ENCODE results near the gene RAB30. TPM values are rescaled to one million over a fixed set of nuclear protein-coding genes. Genes with fewer than 3 reads are reported as not detected.

The RAB30 gene
- total and polyA plus RNA-seq, 9 donors, result 7.3 to 15.0 (median 11.3) TPM

DNA sequence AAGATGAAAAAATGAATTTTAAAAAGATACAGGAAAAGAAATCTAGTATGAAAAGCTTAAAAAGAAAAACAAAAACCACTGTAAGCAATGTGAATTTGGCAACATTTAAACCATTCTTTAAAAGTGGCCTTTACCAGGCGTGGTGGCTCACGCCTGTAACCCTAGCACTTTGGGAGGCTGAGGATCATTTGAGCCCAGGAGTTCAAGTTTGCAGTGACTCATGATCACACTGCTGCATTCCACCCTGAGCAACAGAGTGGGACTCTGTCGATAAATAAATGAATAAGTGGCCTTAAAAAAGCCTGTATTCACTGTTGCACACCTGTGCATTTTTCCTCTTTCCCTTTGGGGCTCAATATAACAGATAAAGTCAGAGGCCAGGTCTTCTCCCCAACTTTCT, 69.2 kb downstream of the RAB30 start:
- Histone ChIP-seq H3K27ac (ENCODE audit: low read length) (no peak overlapping the region), H3K36me3 (ENCODE audit: control insufficient read depth, insufficient read depth, low read length) (no peaks in the 10 kb centered on the region), H3K9me3 (replicated peaks; ENCODE audit: control insufficient read depth, low read depth, low read length) (no peaks in the 10 kb centered on the region), H3K4me3 (ENCODE audit: low read length) (no peak overlapping the region), H3K4me1 (ENCODE audit: control insufficient read depth, insufficient read depth, low read length) (peaks cover 4% of the 10 kb centered on the region), H3K27me3 (ENCODE audit: control insufficient read depth, insufficient read depth, low read length) (no peaks in the 10 kb centered on the region)
- DNase-seq, result no peak
- 94% methylated on average over 2 of the region's 3 CpGs for WGBS (ENCODE audit: insufficient coverage)

DNA sequence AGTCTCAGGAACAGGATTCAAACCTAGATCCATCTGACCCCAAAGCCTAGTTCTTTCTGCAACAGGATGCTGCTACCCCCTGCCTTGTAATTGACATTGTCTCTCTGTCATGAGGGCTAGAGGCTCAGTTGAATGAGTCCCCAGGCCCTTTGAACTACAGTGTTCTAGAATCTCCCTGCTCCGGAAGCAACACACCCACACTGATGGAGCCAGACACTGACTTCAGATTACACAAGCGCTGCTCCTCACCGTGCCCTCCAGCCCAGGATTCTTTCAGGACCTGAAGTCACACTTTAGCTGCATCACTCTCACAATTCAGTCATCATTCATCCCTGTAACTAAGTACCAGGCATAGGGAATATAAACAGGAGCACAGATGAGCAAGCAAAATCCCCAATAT, 69.6 kb downstream of the RAB30 start:
- Histone ChIP-seq H3K27me3 (ENCODE audit: control insufficient read depth, insufficient read depth, low read length) (no peaks in the 10 kb centered on the region), H3K36me3 (ENCODE audit: control insufficient read depth, insufficient read depth, low read length) (no peaks in the 10 kb centered on the region), H3K9me3 (replicated peaks; ENCODE audit: control insufficient read depth, low read depth, low read length) (no peaks in the 10 kb centered on the region), H3K27ac (ENCODE audit: low read length) (no peak overlapping the region), H3K4me3 (ENCODE audit: low read length) (no peak overlapping the region), H3K4me1 (ENCODE audit: control insufficient read depth, insufficient read depth, low read length) (peaks cover 1% of the 10 kb centered on the region)
- DNase-seq, result no peak
- 69% methylated on average over 3 of the region's 3 CpGs for WGBS (ENCODE audit: insufficient coverage)

GRCh38 chr11:83000381-83000780, 71.3 kb downstream of the RAB30 start:
- peaks cover 2% of the 10 kb centered on the region for H3K36me3 ChIP-seq (ENCODE audit: control insufficient read depth, insufficient read depth, low read length)
- peaks cover 3% of the 10 kb centered on the region for H3K4me1 ChIP-seq (ENCODE audit: control insufficient read depth, insufficient read depth, low read length)
- WGBS (ENCODE audit: insufficient coverage), result 100% methylated on average over 2 of the region's 6 CpGs

DNA sequence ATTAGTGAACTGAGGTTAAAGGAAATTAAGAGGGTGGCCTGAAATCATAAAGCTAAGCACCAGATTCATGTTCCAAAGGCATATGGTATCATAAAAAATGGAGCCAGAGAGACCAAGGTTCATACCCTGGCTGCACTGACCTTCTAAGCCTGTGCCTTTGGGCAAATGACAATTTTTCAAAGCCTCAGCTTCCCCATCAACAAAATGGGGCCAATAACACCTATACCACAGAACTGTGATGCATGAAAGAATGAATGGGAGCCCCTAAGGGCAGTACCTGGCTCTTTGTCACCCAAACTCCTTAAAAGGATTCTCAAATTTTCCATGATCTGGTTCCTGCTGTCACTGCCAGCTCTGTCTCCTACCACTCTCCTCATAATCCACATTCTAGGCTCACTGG, 72.5 kb downstream of the RAB30 start:
- H3K27ac ChIP-seq (ENCODE audit: low read length), result no peak overlapping the region
- H3K9me3 ChIP-seq (replicated peaks; ENCODE audit: control insufficient read depth, low read depth, low read length), result no peaks in the 10 kb centered on the region
- no peaks in the 10 kb centered on the region for H3K27me3 ChIP-seq (ENCODE audit: control insufficient read depth, insufficient read depth, low read length)
- peaks cover 2% of the 10 kb centered on the region for H3K36me3 ChIP-seq (ENCODE audit: control insufficient read depth, insufficient read depth, low read length)
- H3K4me3 ChIP-seq (ENCODE audit: low read length), result no peak overlapping the region
- H3K4me1 ChIP-seq (ENCODE audit: control insufficient read depth, insufficient read depth, low read length), result peaks cover 6% of the 10 kb centered on the region
- DNase-seq, result no peak

More at GRCh38 chr11:83000381-83000780, 71.3 kb downstream of the RAB30 start:
- H3K27ac ChIP-seq (ENCODE audit: low read length), result no peak overlapping the region
- no peaks in the 10 kb centered on the region for H3K27me3 ChIP-seq (ENCODE audit: control insufficient read depth, insufficient read depth, low read length)
- no peak for DNase-seq
- no peaks in the 10 kb centered on the region for H3K9me3 ChIP-seq (replicated peaks; ENCODE audit: control insufficient read depth, low read depth, low read length)
- no peak overlapping the region for H3K4me3 ChIP-seq (ENCODE audit: low read length)

DNA sequence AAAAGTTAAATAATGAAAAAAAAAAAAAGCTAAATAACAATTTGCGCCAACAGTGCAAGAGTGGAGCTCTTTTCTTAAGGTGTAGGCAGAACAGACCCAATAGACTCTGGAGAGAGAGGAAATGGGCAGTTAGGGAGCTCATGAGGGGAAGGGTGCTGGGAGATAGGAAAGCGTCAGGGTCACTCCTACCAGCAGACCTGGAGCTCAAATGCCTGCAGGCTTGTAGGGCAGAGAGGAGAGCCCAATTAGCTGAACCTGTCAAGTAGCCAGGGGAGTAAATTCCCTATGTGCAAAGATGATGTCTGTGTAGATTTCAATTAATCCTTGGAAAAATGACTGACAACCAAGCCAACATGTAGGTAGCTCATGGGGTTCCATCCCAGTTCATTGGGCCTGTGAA, 73.0 kb downstream of the RAB30 start:
- no peak overlapping the region for H3K4me3 ChIP-seq (ENCODE audit: low read length)
- H3K9me3 ChIP-seq (replicated peaks; ENCODE audit: control insufficient read depth, low read depth, low read length), result no peaks in the 10 kb centered on the region
- H3K36me3 ChIP-seq (ENCODE audit: control insufficient read depth, insufficient read depth, low read length), result peaks cover 2% of the 10 kb centered on the region
- DNase-seq, result no peak
- 100% methylated on average over 1 of the region's 2 CpGs for WGBS (ENCODE audit: insufficient coverage)
- H3K4me1 ChIP-seq (ENCODE audit: control insufficient read depth, insufficient read depth, low read length), result peaks cover 7% of the 10 kb centered on the region
- H3K27ac ChIP-seq (ENCODE audit: low read length), result no peak overlapping the region
- no peaks in the 10 kb centered on the region for H3K27me3 ChIP-seq (ENCODE audit: control insufficient read depth, insufficient read depth, low read length)

DNA sequence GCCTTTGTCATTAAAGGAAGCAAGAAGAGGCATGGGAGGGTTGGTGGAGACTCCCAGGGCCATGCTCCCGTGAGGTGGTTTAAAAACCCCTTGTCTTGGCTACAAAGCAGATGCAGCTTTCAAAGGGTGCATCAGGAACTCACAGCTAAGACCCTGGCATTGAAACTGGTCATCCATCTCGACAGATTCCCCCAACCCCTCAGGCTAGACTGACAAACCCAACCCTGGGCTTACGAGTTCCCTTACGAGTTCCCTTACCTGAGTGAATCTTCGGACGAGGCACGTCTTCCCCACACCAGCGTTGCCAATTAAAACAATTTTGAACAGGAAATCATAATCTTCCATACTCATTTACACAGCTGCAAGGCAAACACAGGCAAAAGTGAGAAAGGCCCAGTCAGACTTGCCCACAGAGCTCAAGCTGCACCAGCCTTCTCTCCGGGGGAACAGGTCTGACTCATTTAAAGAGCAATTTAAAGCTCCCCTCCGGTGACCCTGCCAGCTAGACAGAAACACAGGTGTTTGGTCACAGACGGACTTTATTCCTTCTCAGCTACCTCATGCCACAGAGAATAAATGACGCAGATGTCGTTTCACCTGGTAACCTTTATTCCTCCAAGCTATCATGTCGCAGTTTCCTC, 74.6 kb downstream of the RAB30 start:
- Histone ChIP-seq H3K4me1 (ENCODE audit: control insufficient read depth, insufficient read depth, low read length) (peaks cover 12% of the 10 kb centered on the region), H3K36me3 (ENCODE audit: control insufficient read depth, insufficient read depth, low read length) (peaks cover 7% of the 10 kb centered on the region), H3K9me3 (replicated peaks; ENCODE audit: control insufficient read depth, low read depth, low read length) (no peaks in the 10 kb centered on the region), H3K27ac (ENCODE audit: low read length) (no peak overlapping the region), H3K27me3 (ENCODE audit: control insufficient read depth, insufficient read depth, low read length) (no peaks in the 10 kb centered on the region), H3K4me3 (ENCODE audit: low read length) (no peak overlapping the region)
- 76% methylated on average over 11 of the region's 14 CpGs for WGBS (ENCODE audit: insufficient coverage)
- DNase-seq, result no peak

DNA sequence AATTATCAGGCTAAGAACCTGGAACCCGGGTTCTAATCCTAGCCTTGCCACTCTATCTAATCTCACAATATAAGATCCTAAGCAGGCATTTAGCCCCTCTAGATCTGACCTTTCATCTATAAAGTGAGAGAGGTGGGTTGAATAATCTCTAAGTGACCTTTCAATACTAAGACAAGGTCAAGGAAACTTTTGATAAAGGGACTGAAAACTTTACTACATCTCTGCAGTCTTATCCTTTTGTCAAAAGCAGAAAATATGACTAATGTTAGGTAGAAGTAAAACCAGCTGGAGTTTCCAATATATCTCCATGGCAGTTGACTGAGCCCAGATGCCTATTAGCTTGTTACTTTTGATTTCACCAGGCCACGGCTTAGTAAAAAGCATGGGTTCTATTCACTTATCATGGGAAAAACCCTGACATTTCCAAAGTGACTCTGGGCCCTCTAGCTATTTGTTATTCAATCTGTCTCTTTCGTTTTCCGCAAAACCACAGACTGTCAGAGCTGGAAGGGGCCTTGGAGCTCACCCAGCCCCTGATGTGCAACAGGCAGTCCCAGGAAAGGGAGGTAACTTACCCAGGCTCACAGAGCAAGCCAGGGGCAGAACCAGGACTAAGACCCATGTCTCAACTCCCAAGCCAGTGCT, 75.8 kb downstream of the RAB30 start:
- WGBS (ENCODE audit: insufficient coverage), result 35% methylated on average over 3 of the region's 4 CpGs
- DNase-seq, result peak; percentile 36
- Histone ChIP-seq H3K9me3 (replicated peaks; ENCODE audit: control insufficient read depth, low read depth, low read length) (no peaks in the 10 kb centered on the region), H3K4me3 (ENCODE audit: low read length) (no peak overlapping the region), H3K36me3 (ENCODE audit: control insufficient read depth, insufficient read depth, low read length) (peaks cover 7% of the 10 kb centered on the region), H3K4me1 (ENCODE audit: control insufficient read depth, insufficient read depth, low read length) (peaks cover 13% of the 10 kb centered on the region), H3K27ac (ENCODE audit: low read length) (peak overlapping the region; percentile 82), H3K27me3 (ENCODE audit: control insufficient read depth, insufficient read depth, low read length) (no peaks in the 10 kb centered on the region)

DNA sequence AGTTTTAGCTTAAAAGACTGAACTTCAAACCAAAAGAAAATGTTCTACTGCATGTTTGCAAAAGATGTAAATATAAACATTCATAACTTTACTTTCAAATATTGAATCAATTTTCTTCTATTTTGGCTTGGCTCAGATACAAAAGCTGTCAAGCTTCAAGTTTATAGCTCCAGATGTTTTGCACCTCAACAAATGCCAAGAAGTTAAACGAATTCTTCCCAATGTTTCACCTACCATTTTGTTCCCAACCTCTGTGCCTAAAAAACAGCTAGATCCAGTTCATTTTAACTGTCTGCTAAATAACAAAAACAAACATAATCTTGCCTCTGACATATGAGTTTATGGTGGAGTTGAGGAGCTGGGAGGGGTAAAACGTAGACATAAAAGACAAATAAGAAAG, 76.5 kb downstream of the RAB30 start:
- no peak overlapping the region for H3K4me3 ChIP-seq (ENCODE audit: low read length)
- WGBS (ENCODE audit: insufficient coverage), result no CpG with 5 or more reads among the region's 2 CpGs
- peak; percentile 89 for DNase-seq

GRCh38 chr11:82994604-82995230, 77.0 kb downstream of the RAB30 start:
- Histone ChIP-seq H3K27me3 (ENCODE audit: control insufficient read depth, insufficient read depth, low read length) (no peaks in the 10 kb centered on the region), H3K4me3 (ENCODE audit: low read length) (no peak overlapping the region), H3K27ac (ENCODE audit: low read length) (peak overlapping the region; percentile 82), H3K9me3 (replicated peaks; ENCODE audit: control insufficient read depth, low read depth, low read length) (no peaks in the 10 kb centered on the region), H3K4me1 (ENCODE audit: control insufficient read depth, insufficient read depth, low read length) (peaks cover 13% of the 10 kb centered on the region), H3K36me3 (ENCODE audit: control insufficient read depth, insufficient read depth, low read length) (peaks cover 7% of the 10 kb centered on the region)
- WGBS (ENCODE audit: insufficient coverage), result no CpG with 5 or more reads among the region's 3 CpGs
- DNase-seq, result peak; percentile 64

More for the DNA sequence above, 76.5 kb downstream of the RAB30 start:
- Histone ChIP-seq H3K9me3 (replicated peaks; ENCODE audit: control insufficient read depth, low read depth, low read length) (no peaks in the 10 kb centered on the region), H3K27ac (ENCODE audit: low read length) (peak overlapping the region; percentile 82), H3K36me3 (ENCODE audit: control insufficient read depth, insufficient read depth, low read length) (peaks cover 7% of the 10 kb centered on the region), H3K27me3 (ENCODE audit: control insufficient read depth, insufficient read depth, low read length) (no peaks in the 10 kb centered on the region), H3K4me1 (ENCODE audit: control insufficient read depth, insufficient read depth, low read length) (peaks cover 13% of the 10 kb centered on the region)

DNA sequence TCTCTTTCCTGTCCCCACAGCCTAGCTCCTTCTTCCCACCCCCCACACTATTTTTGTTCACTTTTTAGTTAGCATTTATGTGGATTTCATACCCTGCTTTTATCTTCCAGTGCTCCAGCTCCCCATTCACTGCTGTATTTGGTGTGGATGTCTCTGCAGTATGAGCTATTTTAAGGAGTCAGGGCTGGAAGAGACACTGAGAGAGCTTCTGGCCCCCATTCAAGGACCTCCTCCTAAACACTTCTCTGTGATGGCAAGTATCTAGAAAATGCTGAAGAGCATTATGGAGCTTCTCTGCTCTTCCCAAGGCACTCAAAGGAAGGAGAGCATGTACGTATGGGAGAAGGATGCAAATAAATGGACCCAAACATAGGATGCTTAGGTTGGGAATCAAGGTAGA, 79.5 kb downstream of the RAB30 start:
- H3K9me3 ChIP-seq (replicated peaks; ENCODE audit: control insufficient read depth, low read depth, low read length), result no peaks in the 10 kb centered on the region
- no peak overlapping the region for H3K4me3 ChIP-seq (ENCODE audit: low read length)
- H3K4me1 ChIP-seq (ENCODE audit: control insufficient read depth, insufficient read depth, low read length), result peaks cover 19% of the 10 kb centered on the region
- WGBS (ENCODE audit: insufficient coverage), result no CpG with 5 or more reads among the region's 1 CpG
- no peak overlapping the region for H3K27ac ChIP-seq (ENCODE audit: low read length)
- peak; percentile 83 for DNase-seq
- H3K36me3 ChIP-seq (ENCODE audit: control insufficient read depth, insufficient read depth, low read length), result peaks cover 10% of the 10 kb centered on the region
- no peaks in the 10 kb centered on the region for H3K27me3 ChIP-seq (ENCODE audit: control insufficient read depth, insufficient read depth, low read length)
